ENCODE measurements around the gene RGS7. TPM values are rescaled to one million over a fixed set of nuclear protein-coding genes. Genes with fewer than 3 reads are reported as not detected.

RGS7 gene
- total RNA-seq, 4 donors from 2014 or later, result 0.11 to 0.33 TPM; not detected in 2

GRCh38 chr1:240831191-240831631 is 525.8 kb downstream of the RGS7 start:
- Histone ChIP-seq H3K27me3 (no peaks in the 10 kb centered on the region), H3K27ac (replicated peaks in 1 of 4) (no peak overlapping the region), H3K4me3 (no peak overlapping the region), H3K4me1 (no peaks in the 10 kb centered on the region), H3K9me3 (no peaks in the 10 kb centered on the region), H3K36me3 (no peaks in the 10 kb centered on the region)
- no peak for TF ChIP-seq POLR2A (IDR thresholded peaks at IDR 0.05; ENCODE audit: low read depth)
- no peak for TF ChIP-seq EP300 (IDR thresholded peaks at IDR 0.05)
- no peak for TF ChIP-seq POLR2AphosphoS5 (IDR thresholded peaks at IDR 0.05)
- TF ChIP-seq, protein P1, sequence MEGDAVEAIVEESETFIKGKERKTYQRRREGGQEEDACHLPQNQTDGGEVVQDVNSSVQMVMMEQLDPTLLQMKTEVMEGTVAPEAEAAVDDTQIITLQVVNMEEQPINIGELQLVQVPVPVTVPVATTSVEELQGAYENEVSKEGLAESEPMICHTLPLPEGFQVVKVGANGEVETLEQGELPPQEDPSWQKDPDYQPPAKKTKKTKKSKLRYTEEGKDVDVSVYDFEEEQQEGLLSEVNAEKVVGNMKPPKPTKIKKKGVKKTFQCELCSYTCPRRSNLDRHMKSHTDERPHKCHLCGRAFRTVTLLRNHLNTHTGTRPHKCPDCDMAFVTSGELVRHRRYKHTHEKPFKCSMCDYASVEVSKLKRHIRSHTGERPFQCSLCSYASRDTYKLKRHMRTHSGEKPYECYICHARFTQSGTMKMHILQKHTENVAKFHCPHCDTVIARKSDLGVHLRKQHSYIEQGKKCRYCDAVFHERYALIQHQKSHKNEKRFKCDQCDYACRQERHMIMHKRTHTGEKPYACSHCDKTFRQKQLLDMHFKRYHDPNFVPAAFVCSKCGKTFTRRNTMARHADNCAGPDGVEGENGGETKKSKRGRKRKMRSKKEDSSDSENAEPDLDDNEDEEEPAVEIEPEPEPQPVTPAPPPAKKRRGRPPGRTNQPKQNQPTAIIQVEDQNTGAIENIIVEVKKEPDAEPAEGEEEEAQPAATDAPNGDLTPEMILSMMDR (IDR thresholded peaks at IDR 0.05), result no peak
- DNase-seq (ENCODE audit: extremely low spot score), result no peak
- WGBS, result 68% methylated on average over 3 of the region's 3 CpGs
- intact Hi-C loops (cut with DNase I), result no loop called here

DNA sequence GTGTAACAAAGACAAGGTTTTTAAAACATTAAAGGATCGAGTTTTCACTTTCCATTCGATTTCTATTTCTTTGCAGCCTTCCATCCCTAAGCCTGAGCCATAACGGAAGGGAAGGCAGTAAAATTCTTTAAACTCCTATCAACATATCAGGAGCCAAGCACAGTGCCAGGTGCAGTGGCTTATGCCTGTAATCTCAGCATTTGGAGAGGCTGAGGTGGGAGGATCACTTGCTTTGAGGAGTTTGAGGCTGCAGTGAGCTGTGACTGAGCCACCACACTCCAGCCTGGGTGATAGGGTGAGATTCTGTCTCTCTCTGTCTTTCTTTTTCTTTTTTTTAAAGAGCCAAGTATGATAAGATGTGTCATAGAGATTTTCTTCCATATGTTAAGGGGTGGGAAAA is 527.5 kb downstream of the RGS7 start:
- intact Hi-C loops (cut with DNase I), result no loop called here
- no peak overlapping the region for H3K4me3 ChIP-seq
- DNase-seq (ENCODE audit: extremely low spot score), result no peak
- no peak for TF ChIP-seq POLR2A (IDR thresholded peaks at IDR 0.05; ENCODE audit: low read depth)
- no peak for TF ChIP-seq EP300 (IDR thresholded peaks at IDR 0.05)
- TF ChIP-seq, protein P1 (IDR thresholded peaks at IDR 0.05), result no peak
- H3K27me3 ChIP-seq, result no peaks in the 10 kb centered on the region
- H3K27ac ChIP-seq (replicated peaks in 1 of 4), result no peak overlapping the region
- H3K36me3 ChIP-seq, result no peaks in the 10 kb centered on the region
- 77% methylated on average over 3 of the region's 3 CpGs for WGBS
- no peaks in the 10 kb centered on the region for H3K9me3 ChIP-seq
- H3K4me1 ChIP-seq, result no peaks in the 10 kb centered on the region

GRCh38 chr1:240827786-240828185 is 529.2 kb downstream of the RGS7 start:
- Histone ChIP-seq H3K27ac (replicated peaks in 1 of 4) (no peak overlapping the region), H3K9me3 (no peaks in the 10 kb centered on the region), H3K36me3 (no peaks in the 10 kb centered on the region), H3K4me1 (no peaks in the 10 kb centered on the region), H3K4me3 (no peak overlapping the region), H3K27me3 (no peaks in the 10 kb centered on the region)
- intact Hi-C loops (cut with DNase I), result no loop called here
- no peak for DNase-seq (ENCODE audit: extremely low spot score)
- WGBS, result 100% methylated on average over 1 of the region's 1 CpG
- TF ChIP-seq EP300 (IDR thresholded peaks at IDR 0.05), result no peak
- TF ChIP-seq POLR2A (IDR thresholded peaks at IDR 0.05; ENCODE audit: low read depth), result no peak
- TF ChIP-seq, protein P1 (IDR thresholded peaks at IDR 0.05), result no peak
- TF ChIP-seq POLR2AphosphoS5 (IDR thresholded peaks at IDR 0.05), result no peak

DNA sequence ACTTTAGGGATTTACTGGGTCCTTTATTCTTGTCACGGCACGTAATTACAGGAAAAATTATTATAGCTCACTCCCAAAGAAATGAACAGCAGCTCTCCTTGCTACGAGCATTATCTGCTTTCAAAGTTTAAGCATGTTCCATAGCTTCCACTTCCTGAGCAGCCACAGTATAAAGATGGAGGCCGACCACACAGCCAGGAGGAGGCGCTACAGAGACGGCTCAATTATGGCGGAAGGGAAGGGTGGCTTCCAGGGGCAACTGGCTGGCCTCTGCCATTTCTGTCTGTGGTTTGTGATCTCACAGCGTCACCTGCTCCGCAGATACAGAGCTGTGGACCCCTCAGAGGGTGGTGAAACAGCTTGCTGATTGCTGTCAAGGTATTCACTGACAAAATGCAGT is 532.8 kb downstream of the RGS7 start:
- Histone ChIP-seq H3K4me3 (no peak overlapping the region), H3K9me3 (no peaks in the 10 kb centered on the region), H3K27ac (replicated peaks in 1 of 4) (no peak overlapping the region), H3K27me3 (no peaks in the 10 kb centered on the region), H3K36me3 (no peaks in the 10 kb centered on the region), H3K4me1 (no peaks in the 10 kb centered on the region)
- 72% methylated on average over 9 of the region's 9 CpGs for WGBS
- intact Hi-C loops (cut with DNase I), result no loop called here
- no peak for TF ChIP-seq EP300 (IDR thresholded peaks at IDR 0.05)
- DNase-seq (ENCODE audit: extremely low spot score), result no peak

GRCh38 chr1:240823357-240823756 is 533.6 kb downstream of the RGS7 start:
- no peaks in the 10 kb centered on the region for H3K27me3 ChIP-seq
- H3K4me3 ChIP-seq, result no peak overlapping the region
- H3K27ac ChIP-seq (replicated peaks in 1 of 4), result no peak overlapping the region
- TF ChIP-seq, protein P1 (IDR thresholded peaks at IDR 0.05), result no peak
- TF ChIP-seq EP300 (IDR thresholded peaks at IDR 0.05) (no peak), POLR2A (IDR thresholded peaks at IDR 0.05; ENCODE audit: low read depth) (no peak), POLR2AphosphoS5 (IDR thresholded peaks at IDR 0.05) (no peak)
- no peaks in the 10 kb centered on the region for H3K9me3 ChIP-seq
- no peaks in the 10 kb centered on the region for H3K4me1 ChIP-seq
- intact Hi-C loops (cut with DNase I), result no loop called here
- no peak for DNase-seq (ENCODE audit: extremely low spot score)
- H3K36me3 ChIP-seq, result no peaks in the 10 kb centered on the region
- WGBS, result 97% methylated on average over 10 of the region's 31 CpGs

Data from esophagus muscularis mucosa (tissue), 4 donors.